OCI-LY7 (cell line): ENCODE data around the gene FBXO2.

ENCODE experiments used
- CTCF ChIP-seq: fragments of 200-600 bp; sonication (generic); conservative IDR thresholded peaks from 2 replicates; pipeline ENCODE4 v1.5.1; 2014; ENCODE audit warnings: mild to moderate bottlenecking, antibody characterized with exemption, low read length, moderate library complexity, mixed read lengths
- EZH2phosphoT487 ChIP-seq: fragments of 200-600 bp; sonication (generic); IDR thresholded peaks from 2 replicates; pipeline ENCODE4 v1.6.1; 2018; ENCODE audit warnings: low read depth, borderline replicate concordance, mild to moderate bottlenecking, mixed run types, antibody characterized with exemption, low read length, moderate library complexity, mixed read lengths

- TF ChIP-seq CTCF (no peak), EZH2phosphoT487 (no peak)
Observed at GRCh38 chr1:11657654-11658053, 3.4 kb upstream of the FBXO2 start.
